H1 (cell line): ENCODE measurements around the gene TBC1D32. TPM values are rescaled to one million over a fixed set of nuclear protein-coding genes. Genes with fewer than 3 reads are reported as not detected.

Experiments used
- CTCF ChIA-PET: fragments of 300-600 bp; sonication (Branson Sonifier 250); formaldehyde crosslinking; loops from one replicate; lab custom pipeline; 2021; ENCODE audit not compliant: partially characterized antibody; lab: Charles Lee
- POLR2A ChIA-PET: fragments of 300-600 bp; sonication (Branson Sonifier 250); formaldehyde crosslinking; loops from one replicate; lab custom pipeline; 2021; ENCODE audit warnings: inconsistent platforms; ENCODE audit not compliant: partially characterized antibody; lab: Charles Lee
- DNase-seq, 2 experiments: peaks; one replicate each; pipeline versions ENCODE4 v3.0.0 to v3.0.0-alpha.2; 2010 to 2022; ENCODE audit warnings: low spot score in 2 of 2, low read depth in 1 of 2, mixed read lengths in 1 of 2
- FAIRE-seq: peaks from 2 replicates; lab custom pipeline; 2011; peaks lifted over from hg19 to GRCh38; lab: Jason Lieb, UNC
- H2AFZ ChIP-seq: 2 replicates; pipeline ENCODE4 v1.8.1; 2012; ENCODE audit warnings: low read length, inconsistent platforms
- H2AK5ac ChIP-seq: 2 replicates; pipeline ENCODE4 v1.6.1; 2013; ENCODE audit warnings: low read depth, low read length
- H2BK120ac ChIP-seq: replicated peaks from 2 replicates; pipeline ENCODE3; 2013; ENCODE audit warnings: low read depth, low read length, inconsistent platforms
- H2BK12ac ChIP-seq: 2 replicates; pipeline ENCODE4 v1.6.1; 2013; ENCODE audit warnings: low read depth, low read length
- H2BK15ac ChIP-seq: 2 replicates; pipeline ENCODE4 v1.6.1; 2013; ENCODE audit warnings: low read length
- H2BK20ac ChIP-seq: 2 replicates; pipeline ENCODE4 v1.6.1; 2013; ENCODE audit warnings: low read length
- H2BK5ac ChIP-seq: 2 replicates; pipeline ENCODE4 v1.6.1; 2013; ENCODE audit warnings: low read depth, low read length
- H3K14ac ChIP-seq: 2 replicates; pipeline ENCODE4 v1.6.1; 2013; ENCODE audit warnings: inconsistent platforms; ENCODE audit not compliant: insufficient read length
- H3K18ac ChIP-seq: 2 replicates; pipeline ENCODE4 v1.6.1; 2013; ENCODE audit warnings: low read length; ENCODE audit errors: extremely low read depth
- H3K23ac ChIP-seq: 2 replicates; pipeline ENCODE4 v1.6.1; 2013; ENCODE audit warnings: inconsistent platforms; ENCODE audit not compliant: insufficient read length
- H3K23me2 ChIP-seq: 2 replicates; pipeline ENCODE4 v1.6.1; 2013; ENCODE audit warnings: low read depth, low read length
- H3K27ac ChIP-seq: 2 replicates; pipeline ENCODE4 v1.6.1; 2011; ENCODE audit warnings: low read depth, low read length, inconsistent platforms
- H3K27me3 ChIP-seq, 4 experiments: replicated peaks in 1 of 4; 1 replicate in 1 of 4; 2 replicates in 3 of 4; pipeline versions ENCODE4 v1.6.1 to v1.8.1; 2011 to 2013; ENCODE audit warnings: low read length in 3 of 4, mild to moderate bottlenecking in 3 of 4, inconsistent platforms in 2 of 4, mixed read lengths in 2 of 4, moderate library complexity in 1 of 4; ENCODE audit not compliant: control insufficient read depth in 3 of 4, insufficient read depth in 3 of 4; ENCODE audit errors: extremely low read depth in 1 of 4
- H3K36me3 ChIP-seq, 4 experiments: 2 replicates each; pipeline versions ENCODE4 v1.6.1 to v1.8.1; 2011 to 2013; ENCODE audit warnings: mild to moderate bottlenecking in 4 of 4, low read length in 3 of 4, moderate library complexity in 2 of 4, control low read depth in 1 of 4, inconsistent platforms in 1 of 4; ENCODE audit not compliant: insufficient read depth in 4 of 4, control insufficient read depth in 2 of 4
- H3K4ac ChIP-seq: replicated peaks from 2 replicates; pipeline ENCODE3; 2013; ENCODE audit warnings: low read length, low read depth, mixed read lengths, inconsistent platforms; ENCODE audit not compliant: insufficient read length
- H3K4me1 ChIP-seq, 4 experiments: replicated peaks in 1 of 4; 1 replicate in 1 of 4; 2 replicates in 3 of 4; pipeline versions ENCODE4 v1.6.1 to v1.8.1; 2011 to 2013; ENCODE audit warnings: low read length in 3 of 4, inconsistent platforms in 2 of 4, mixed read lengths in 1 of 4; ENCODE audit not compliant: insufficient read depth in 4 of 4, control insufficient read depth in 3 of 4
- H3K4me2 ChIP-seq, 2 experiments: 2 replicates each; pipeline versions ENCODE4 v1.6.1 to v1.8.1; 2011 to 2013; ENCODE audit warnings: low read depth in 2 of 2, low read length in 2 of 2, control low read depth in 1 of 2, inconsistent platforms in 1 of 2, mild to moderate bottlenecking in 1 of 2; ENCODE audit not compliant: insufficient read depth in 1 of 2
- H3K4me3 ChIP-seq, 4 experiments: fragments of 200-600, 300-600 bp in 1 of 4; sonication (generic), shearing (Covaris generic), sonication (Bioruptor Twin) in 1 of 4; 2 replicates each; pipeline versions ENCODE4 v1.5.1 to v1.8.1; 2011 to 2016; ENCODE audit warnings: low read length in 4 of 4, low read depth in 3 of 4, control low read depth in 2 of 4, inconsistent platforms in 2 of 4, mild to moderate bottlenecking in 2 of 4, mixed read lengths in 1 of 4, moderate library complexity in 1 of 4; ENCODE audit not compliant: insufficient read depth in 2 of 4; ENCODE audit errors: extremely low read depth in 1 of 4
- H3K56ac ChIP-seq: replicated peaks from 2 replicates; pipeline ENCODE3; 2013; ENCODE audit warnings: low read depth, mild to moderate bottlenecking, mixed read lengths, low read length, inconsistent platforms; ENCODE audit not compliant: insufficient read length
- H3K79me1 ChIP-seq: 2 replicates; pipeline ENCODE4 v1.6.1; 2013; ENCODE audit warnings: low read depth, low read length, control low read depth
- H3K79me2 ChIP-seq, 2 experiments: 2 replicates each; pipeline versions ENCODE4 v1.6.1 to v1.8.1; 2012 to 2013; ENCODE audit warnings: low read length in 2 of 2, mild to moderate bottlenecking in 2 of 2, inconsistent platforms in 1 of 2; ENCODE audit not compliant: insufficient read depth in 2 of 2, control insufficient read depth in 1 of 2
- H3K9ac ChIP-seq, 4 experiments: replicated peaks in 1 of 4; 1 replicate in 1 of 4; 2 replicates in 3 of 4; pipeline versions ENCODE4 v1.6.1 to v1.8.1; 2011 to 2013; ENCODE audit warnings: low read depth in 3 of 4, low read length in 3 of 4, control low read depth in 2 of 4, mild to moderate bottlenecking in 2 of 4, moderate library complexity in 2 of 4, inconsistent platforms in 1 of 4; ENCODE audit errors: extremely low read depth in 1 of 4
- H3K9me3 ChIP-seq, 2 experiments: 2 replicates each; pipeline versions ENCODE4 v1.6.1 to v1.8.1; 2012 to 2013; ENCODE audit warnings: mild to moderate bottlenecking in 2 of 2, moderate library complexity in 2 of 2, control low read depth in 1 of 2, inconsistent platforms in 1 of 2, low read depth in 1 of 2, low read length in 1 of 2, mixed read lengths in 1 of 2; ENCODE audit not compliant: insufficient read depth in 2 of 2
- H4K20me1 ChIP-seq, 2 experiments: replicated peaks in 1 of 2; 2 replicates each; pipeline versions ENCODE3 to v1.8.1; 2011 to 2013; ENCODE audit warnings: inconsistent platforms in 2 of 2, low read length in 2 of 2, mild to moderate bottlenecking in 1 of 2; ENCODE audit not compliant: insufficient read depth in 2 of 2, control insufficient read depth in 1 of 2
- H4K5ac ChIP-seq: 2 replicates; pipeline ENCODE4 v1.6.1; 2013; ENCODE audit warnings: low read length, low read depth, mixed read lengths, inconsistent platforms; ENCODE audit not compliant: insufficient read length
- H4K8ac ChIP-seq: 2 replicates; pipeline ENCODE4 v1.8.0; 2013; ENCODE audit warnings: mild to moderate bottlenecking, moderate library complexity, low read length, inconsistent platforms; ENCODE audit not compliant: insufficient read depth; ENCODE audit errors: extremely low read depth
- H4K91ac ChIP-seq: replicated peaks from 2 replicates; pipeline ENCODE3; 2013; ENCODE audit warnings: low read length, mixed read lengths, inconsistent platforms; ENCODE audit not compliant: insufficient read length
- BACH1 ChIP-seq: IDR thresholded peaks from 2 replicates; pipeline ENCODE4 v1.6.1; 2012; ENCODE audit warnings: low read length, improper control_type of control experiment
- CHD2 ChIP-seq: IDR thresholded peaks from 2 replicates; pipeline ENCODE4 v1.6.1; 2012; ENCODE audit warnings: low read length, improper control_type of control experiment
- EGR1 ChIP-seq: IDR thresholded peaks from 2 replicates; pipeline ENCODE4 v1.6.1; 2011; ENCODE audit warnings: low read depth, low read length, borderline replicate concordance
- GABPA ChIP-seq: IDR thresholded peaks from 2 replicates; pipeline ENCODE4 v1.6.1; 2011; ENCODE audit warnings: mild to moderate bottlenecking, low read length, moderate library complexity, borderline replicate concordance; ENCODE audit not compliant: insufficient read depth
- JUND ChIP-seq: IDR thresholded peaks from 2 replicates; pipeline ENCODE4 v1.6.1; 2011; ENCODE audit warnings: mild to moderate bottlenecking, improper control_type of control experiment, low read length
- KDM4A ChIP-seq: IDR thresholded peaks from one replicate; pipeline ENCODE4 v1.7.1; 2012; ENCODE audit warnings: low read depth, mild to moderate bottlenecking, moderate library complexity, low read length, inconsistent platforms; ENCODE audit not compliant: severe bottlenecking
- RBBP5 ChIP-seq: IDR thresholded peaks from 2 replicates; pipeline ENCODE4 v1.7.1; 2012; ENCODE audit warnings: low read depth, mild to moderate bottlenecking, inconsistent platforms, low read length, moderate library complexity, borderline replicate concordance
- SIRT6 ChIP-seq: IDR thresholded peaks from one replicate; pipeline ENCODE4 v1.7.1; 2012; ENCODE audit warnings: low read length, inconsistent platforms
- SP1 ChIP-seq: IDR thresholded peaks from 2 replicates; pipeline ENCODE4 v1.6.1; 2011; ENCODE audit warnings: low read depth, low read length
- SRF ChIP-seq: IDR thresholded peaks from 2 replicates; pipeline ENCODE4 v1.6.1; 2011; ENCODE audit warnings: mild to moderate bottlenecking, low read depth, low read length, moderate library complexity
- TCF12 ChIP-seq: IDR thresholded peaks from 2 replicates; pipeline ENCODE4 v1.6.1; 2011; ENCODE audit warnings: low read depth, mild to moderate bottlenecking, low read length
- TEAD4 ChIP-seq: IDR thresholded peaks from 2 replicates; pipeline ENCODE4 v1.6.1; 2012; ENCODE audit warnings: low read depth, low read length, inconsistent platforms, mixed read lengths
- WGBS, 2 experiments: shearing (Covaris generic) in 1 of 2; methylation state at CpG; one replicate each; pipeline versions ENCODE4 v1.1.6 to v1.1.7; 2013 to 2015; ENCODE audit warnings: low lambda C conversion rate in 2 of 2, mixed read lengths in 2 of 2, inconsistent platforms in 1 of 2, low coverage in 1 of 2, missing lambda C conversion rate in 1 of 2; ENCODE audit not compliant: insufficient replicate concordance in 2 of 2, insufficient coverage in 1 of 2, insufficient read length in 1 of 2; ENCODE audit errors: extremely low coverage in 1 of 2, missing lambda C conversion rate in 1 of 2; 5-methylcytosine and 5-hydroxymethylcytosine counted together
- polyA plus RNA-seq, 7 experiments: library from polyadenylated mRNA; depleted of rRNA in 3 of 7; stranded (reverse) in 5 of 7; unstranded in 2 of 7; fragments of >200 nt in 5 of 7; fragments of 200-250 nt in 2 of 7; gene quantifications; 1 replicate in 5 of 7; 2 replicates in 1 of 7; 4 replicates in 1 of 7; pipeline versions ENCODE4 v1.2.1 to v1.2.3, GENCODE V29; 2011 to 2013; ENCODE audit warnings: missing spikeins in 2 of 7, mixed read lengths in 2 of 7
- total RNA-seq: library from RNA; stranded (reverse); fragmentation: NEBNext Ultra II Directional; extraction: Animal tissue kit (Norgen Biotek cat#: 25700); gene quantifications from 2 replicates; pipeline ENCODE4 v1.2.1, GENCODE V29; 2021
- TF ChIP-seq, protein P1 (sequence below): IDR thresholded peaks from 2 replicates; pipeline ENCODE4 v1.6.1; 2011; ENCODE audit warnings: low read length, improper control_type of control experiment

The TBC1D32 gene
- total and polyA plus RNA-seq, 2 of the 8 experiments (the other 6 are each of a cell fraction or from before 2014, with no cell fraction given), result 5.3 to 7.1 TPM

DNA sequence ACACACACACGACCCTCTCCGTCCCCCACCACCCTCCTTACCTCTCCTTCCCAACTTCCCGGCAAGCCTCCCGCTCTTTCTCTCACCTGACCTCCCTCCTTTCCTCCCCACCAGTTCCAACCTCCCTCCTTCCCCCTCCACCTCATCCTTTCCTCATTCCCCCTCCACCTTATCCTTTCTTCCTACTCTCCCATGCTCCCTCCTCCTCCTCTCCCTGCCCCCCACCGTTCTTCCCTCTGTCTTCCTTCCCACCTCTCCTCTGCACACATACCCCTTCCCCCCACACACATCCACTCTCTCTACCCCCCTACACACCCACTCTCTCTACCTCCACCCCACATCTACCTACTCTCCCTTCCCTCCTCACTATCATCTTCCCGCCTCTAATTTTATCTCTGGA, 144.2 kb downstream of the TBC1D32 start:
- H4K8ac ChIP-seq, result no peak overlapping the region
- no peak overlapping the region for H3K9ac ChIP-seq
- H3K4me1 ChIP-seq, result peaks cover 0 to 3% (median 0%) of the 10 kb centered on the region in 4 experiments; a peak in 1 of 7 replicates
- DNase-seq (no peak), FAIRE-seq (no peak)
- H3K4me3 ChIP-seq, result no peak overlapping the region
- no peaks in the 10 kb centered on the region for H3K79me2 ChIP-seq
- H3K18ac ChIP-seq, result no peak overlapping the region
- H2BK120ac ChIP-seq, result no peak overlapping the region
- H2AFZ ChIP-seq, result no peak overlapping the region
- H2BK12ac ChIP-seq, result no peak overlapping the region
- H3K4ac ChIP-seq, result no peak overlapping the region
- no peaks in the 10 kb centered on the region for H4K20me1 ChIP-seq
- H3K14ac ChIP-seq, result no peak overlapping the region
- H3K27me3 ChIP-seq, result no peaks in the 10 kb centered on the region; a peak in 1 of 7 replicates
- no peak overlapping the region for H4K5ac ChIP-seq
- WGBS, 2 experiments, result 85% methylated on average over 4 of the region's 6 CpGs; no CpG with 5 or more reads in 1 of the 2 experiments
- no peak overlapping the region for H3K27ac ChIP-seq
- no peak overlapping the region for H2BK15ac ChIP-seq
- ChIA-PET POLR2A (no interaction called here), CTCF (no interaction called here)
- H4K91ac ChIP-seq, result no peak overlapping the region
- no peak overlapping the region for H2BK5ac ChIP-seq
- no peak overlapping the region for H2BK20ac ChIP-seq
- H3K9me3 ChIP-seq, result no peaks in the 10 kb centered on the region
- no peak overlapping the region for H2AK5ac ChIP-seq
- no peaks in the 10 kb centered on the region for H3K79me1 ChIP-seq
- peaks cover 4% of the 10 kb centered on the region; the same call in 1 of the 2 replicates for H3K23me2 ChIP-seq
- no peak overlapping the region for H3K4me2 ChIP-seq
- H3K23ac ChIP-seq, result no peak overlapping the region
- H3K56ac ChIP-seq, result peak overlapping the region; percentile 86
- no peaks in the 10 kb centered on the region for H3K36me3 ChIP-seq
- TF ChIP-seq SRF (no peak), JUND (no peak), RBBP5 (no peak), BACH1 (no peak), EGR1 (no peak), SIRT6 (no peak), SP1 (no peak), CHD2 (no peak), TCF12 (no peak), GABPA (no peak), TEAD4 (no peak), KDM4A (no peak)
- TF ChIP-seq, protein P1, sequence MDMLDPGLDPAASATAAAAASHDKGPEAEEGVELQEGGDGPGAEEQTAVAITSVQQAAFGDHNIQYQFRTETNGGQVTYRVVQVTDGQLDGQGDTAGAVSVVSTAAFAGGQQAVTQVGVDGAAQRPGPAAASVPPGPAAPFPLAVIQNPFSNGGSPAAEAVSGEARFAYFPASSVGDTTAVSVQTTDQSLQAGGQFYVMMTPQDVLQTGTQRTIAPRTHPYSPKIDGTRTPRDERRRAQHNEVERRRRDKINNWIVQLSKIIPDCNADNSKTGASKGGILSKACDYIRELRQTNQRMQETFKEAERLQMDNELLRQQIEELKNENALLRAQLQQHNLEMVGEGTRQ, result no peak
